Esophagus (tissue), 2 donors: ENCODE measurements around the gene COMMD4. TPM values are rescaled to one million over a fixed set of nuclear protein-coding genes. Genes with fewer than 3 reads are reported as not detected.

Experiments used
- H3K27ac ChIP-seq, 2 donors: one replicate each; pipeline ENCODE4 v1.5.1; 2013; ENCODE audit warnings: low read depth in 2 of 2, mild to moderate bottlenecking in 2 of 2, inconsistent platforms in 1 of 2, low read length in 1 of 2, moderate library complexity in 1 of 2
- H3K27me3 ChIP-seq, 2 donors: one replicate each; pipeline ENCODE4 v1.6.1; 2013; ENCODE audit warnings: low read length in 2 of 2, control low read depth in 1 of 2, mild to moderate bottlenecking in 1 of 2; ENCODE audit not compliant: insufficient read depth in 2 of 2, control insufficient read depth in 1 of 2
- H3K36me3 ChIP-seq, 2 donors: one replicate each; pipeline ENCODE4 v1.6.1; 2013; ENCODE audit warnings: low read length in 1 of 2; ENCODE audit not compliant: control insufficient read depth in 2 of 2, insufficient read depth in 2 of 2
- H3K4me1 ChIP-seq, 2 donors: one replicate each; pipeline ENCODE4 v1.6.1; 2013; ENCODE audit warnings: low read length in 1 of 2; ENCODE audit not compliant: control insufficient read depth in 2 of 2, insufficient read depth in 2 of 2
- H3K4me3 ChIP-seq, 2 donors: one replicate each; pipeline ENCODE4 v1.5.1; 2013; ENCODE audit warnings: low read length in 2 of 2, mild to moderate bottlenecking in 2 of 2, low read depth in 1 of 2, moderate library complexity in 1 of 2
- H3K9me3 ChIP-seq, 2 donors: one replicate each; pipeline ENCODE4 v1.6.1; 2013; ENCODE audit warnings: mild to moderate bottlenecking in 2 of 2, low read depth in 1 of 2, low read length in 1 of 2, moderate library complexity in 1 of 2; ENCODE audit not compliant: control insufficient read depth in 2 of 2, insufficient read depth in 1 of 2
- WGBS, 2 donors: extraction: QIAGEN DNeasy Blood & Tissue Kit; methylation state at CpG; one replicate each; pipeline ENCODE4 v1.1.7; 2013; 5-methylcytosine and 5-hydroxymethylcytosine counted together
- polyA plus RNA-seq, 2 donors: library from polyadenylated mRNA; stranded (reverse); fragments of 200-250 nt; gene quantifications; one replicate each; pipeline ENCODE4 v1.2.3, GENCODE V29; 2013
- donor health status: healthy with polysubstance abuse.
- donor health status: Bipolar disorder and iron deficiency.

COMMD4 gene
- polyA plus RNA-seq, 2 donors: 52.4 to 66.1 TPM

GRCh38 chr15:75354454-75354853, 18.6 kb downstream of the COMMD4 start:
- H3K4me1 ChIP-seq: no peaks in the 10 kb centered on the region
- H3K27me3 ChIP-seq: no peaks in the 10 kb centered on the region
- H3K36me3 ChIP-seq: peaks cover 15 to 26% of the 10 kb centered on the region in 2 donors
- no peak overlapping the region for H3K27ac ChIP-seq
- 83 to 85% methylated on average over 7 of the region's 7 CpGs for WGBS, 2 donors
- no peaks in the 10 kb centered on the region for H3K9me3 ChIP-seq
- no peak overlapping the region for H3K4me3 ChIP-seq

GRCh38 chr15:75355369-75355768, 19.5 kb downstream of the COMMD4 start:
- Histone ChIP-seq H3K27ac (no peak overlapping the region), H3K4me3 (no peak overlapping the region), H3K9me3 (no peaks in the 10 kb centered on the region), H3K36me3 (peaks cover 16 to 33% of the 10 kb centered on the region in 2 donors), H3K27me3 (no peaks in the 10 kb centered on the region), H3K4me1 (no peaks in the 10 kb centered on the region)
- WGBS, 2 donors: 87 to 92% methylated on average over 4 of the region's 4 CpGs

- 87 to 89% methylated on average over 28 of the region's 28 CpGs for WGBS, 2 donors
- H3K27ac ChIP-seq: no peak overlapping the region
- H3K9me3 ChIP-seq: no peaks in the 10 kb centered on the region
- no peaks in the 10 kb centered on the region for H3K27me3 ChIP-seq
- H3K4me3 ChIP-seq: no peak overlapping the region
- H3K4me1 ChIP-seq: no peaks in the 10 kb centered on the region
- H3K36me3 ChIP-seq: peaks cover 16 to 35% of the 10 kb centered on the region in 2 donors
Measured at GRCh38 chr15:75356006-75356405, 20.1 kb downstream of the COMMD4 start.

GRCh38 chr15:75356517-75356916, 20.7 kb downstream of the COMMD4 start:
- 94 to 96% methylated on average over 20 of the region's 20 CpGs for WGBS, 2 donors
- H3K4me3 ChIP-seq: no peak overlapping the region
- H3K4me1 ChIP-seq: no peaks in the 10 kb centered on the region
- no peaks in the 10 kb centered on the region for H3K9me3 ChIP-seq
- no peak overlapping the region for H3K27ac ChIP-seq
- peaks cover 18 to 40% of the 10 kb centered on the region in 2 donors for H3K36me3 ChIP-seq
- no peaks in the 10 kb centered on the region for H3K27me3 ChIP-seq

GRCh38 chr15:75357976-75358673, 22.3 kb downstream of the COMMD4 start:
- no peaks in the 10 kb centered on the region for H3K27me3 ChIP-seq
- WGBS, 2 donors: 89 to 92% methylated on average over 17 of the region's 17 CpGs
- H3K4me3 ChIP-seq: no peak overlapping the region
- no peaks in the 10 kb centered on the region for H3K4me1 ChIP-seq
- H3K27ac ChIP-seq: no peak overlapping the region
- peaks cover 18 to 49% of the 10 kb centered on the region in 2 donors for H3K36me3 ChIP-seq
- no peaks in the 10 kb centered on the region for H3K9me3 ChIP-seq

- WGBS, 2 donors: 94 to 96% methylated on average over 10 of the region's 10 CpGs
- H3K9me3 ChIP-seq: no peaks in the 10 kb centered on the region
- peaks cover 18 to 51% of the 10 kb centered on the region in 2 donors for H3K36me3 ChIP-seq
Measured at GRCh38 chr15:75358771-75359536, 23.1 kb downstream of the COMMD4 start.

GRCh38 chr15:75359537-75360250, 23.8 kb downstream of the COMMD4 start:
- Histone ChIP-seq H3K27ac (no peak overlapping the region), H3K4me1 (no peaks in the 10 kb centered on the region), H3K4me3 (no peak overlapping the region), H3K27me3 (no peaks in the 10 kb centered on the region), H3K36me3 (peaks cover 20 to 55% of the 10 kb centered on the region in 2 donors), H3K9me3 (no peaks in the 10 kb centered on the region)
- 86 to 87% methylated on average over 15 of the region's 15 CpGs for WGBS, 2 donors

More at GRCh38 chr15:75358771-75359536, 23.1 kb downstream of the COMMD4 start:
- Histone ChIP-seq H3K4me3 (no peak overlapping the region), H3K27ac (no peak overlapping the region), H3K4me1 (no peaks in the 10 kb centered on the region), H3K27me3 (no peaks in the 10 kb centered on the region)

- peaks cover 19 to 57% of the 10 kb centered on the region in 2 donors for H3K36me3 ChIP-seq
- 49 to 50% methylated on average over 1 of the region's 1 CpG for whole genome bisulfite sequencing, 2 donors
Measured at GRCh38 chr15:75360391-75360790, 24.5 kb downstream of the COMMD4 start.

GRCh38 chr15:75360856-75361255, 25.0 kb downstream of the COMMD4 start:
- Histone ChIP-seq H3K27me3 (no peaks in the 10 kb centered on the region), H3K4me1 (no peaks in the 10 kb centered on the region), H3K27ac (no peak overlapping the region), H3K9me3 (no peaks in the 10 kb centered on the region), H3K4me3 (no peak overlapping the region), H3K36me3 (peaks cover 19 to 60% of the 10 kb centered on the region in 2 donors)
- 89% methylated on average over 7 of the region's 7 CpGs for WGBS, 2 donors

More at GRCh38 chr15:75360391-75360790, 24.5 kb downstream of the COMMD4 start:
- Histone ChIP-seq H3K4me1 (no peaks in the 10 kb centered on the region), H3K27me3 (no peaks in the 10 kb centered on the region), H3K4me3 (no peak overlapping the region), H3K9me3 (no peaks in the 10 kb centered on the region), H3K27ac (no peak overlapping the region)
